DOHH2 (cell line): ENCODE results near the gene ADGRF3.

Experiments used
- H3F3A ChIP-seq: fragments of 200-600 bp; sonication (generic), shearing (Covaris generic); 2 replicates; pipeline ENCODE4 v1.6.0; 2016; ENCODE audit warnings: antibody characterized with exemption, mild to moderate bottlenecking; ENCODE audit not compliant: control insufficient read depth, insufficient read depth
- H3K27ac ChIP-seq: fragments of 200-600 bp; sonication (generic); 2 replicates; pipeline ENCODE4 v1.5.1; 2014; ENCODE audit warnings: low read depth, mild to moderate bottlenecking, low read length, moderate library complexity
- H3K27me3 ChIP-seq: fragments of 200-600 bp; sonication (generic); 2 replicates; pipeline ENCODE4 v1.6.1; 2014; ENCODE audit warnings: mild to moderate bottlenecking, low read length, mixed read lengths; ENCODE audit not compliant: control insufficient read depth
- H3K36me3 ChIP-seq: fragments of 200-600 bp; sonication (generic); 2 replicates; pipeline ENCODE4 v1.6.1; 2014; ENCODE audit warnings: mild to moderate bottlenecking, low read length, moderate library complexity, mixed read lengths; ENCODE audit not compliant: control insufficient read depth
- H3K4me1 ChIP-seq: fragments of 200-600 bp; sonication (generic); 2 replicates; pipeline ENCODE4 v1.6.1; 2014; ENCODE audit warnings: mild to moderate bottlenecking, low read length, mixed read lengths; ENCODE audit not compliant: control insufficient read depth
- H3K4me2 ChIP-seq: fragments of 200-600 bp; sonication (generic); 2 replicates; pipeline ENCODE4 v1.6.0; 2014; ENCODE audit warnings: mild to moderate bottlenecking, low read length, moderate library complexity
- H3K4me3 ChIP-seq: fragments of 200-600 bp; sonication (generic); 2 replicates; pipeline ENCODE4 v1.5.1; 2014; ENCODE audit warnings: mild to moderate bottlenecking, low read length, mixed read lengths
- H3K79me2 ChIP-seq: fragments of 200-600 bp; sonication (generic); 2 replicates; pipeline ENCODE4 v1.6.1; 2014; ENCODE audit warnings: mild to moderate bottlenecking, low read length, mixed read lengths; ENCODE audit not compliant: control insufficient read depth
- H3K9me2 ChIP-seq: fragments of 200-600 bp; sonication (generic); replicated peaks from 2 replicates; pipeline ENCODE4 v1.6.1; 2014; ENCODE audit warnings: mild to moderate bottlenecking, low read length, mixed read lengths; ENCODE audit not compliant: control insufficient read depth
- H3K9me3 ChIP-seq: fragments of 200-600 bp; sonication (generic); 2 replicates; pipeline ENCODE4 v1.6.1; 2014; ENCODE audit warnings: antibody characterized with exemption, low read length, mixed read lengths; ENCODE audit not compliant: control insufficient read depth, insufficient read depth
- H4K20me1 ChIP-seq: fragments of 200-600 bp; sonication (generic); 2 replicates; pipeline ENCODE4 v1.6.0; 2014; ENCODE audit warnings: low read depth, mild to moderate bottlenecking, antibody characterized with exemption, low read length, moderate library complexity; ENCODE audit not compliant: control insufficient read depth, insufficient read depth
- EZH2phosphoT487 ChIP-seq: fragments of 200-600 bp; sonication (generic); IDR thresholded peaks from 2 replicates; pipeline ENCODE4 v1.6.1; 2017; ENCODE audit warnings: borderline replicate concordance, mild to moderate bottlenecking, antibody characterized with exemption, low read length, moderate library complexity, mixed read lengths
- TF ChIP-seq, protein P1 (sequence below): fragments of 200-600 bp; sonication (generic); IDR thresholded peaks from one replicate; pipeline ENCODE4 v1.5.1; 2014; ENCODE audit warnings: antibody characterized with exemption, mild to moderate bottlenecking, low read depth, low read length; ENCODE audit not compliant: poor library complexity, severe bottlenecking

ADGRF3 gene

GRCh38 chr2:26295511-26295910 lies 51.1 kb downstream of the ADGRF3 start:
- Histone ChIP-seq H3K27ac (no peak overlapping the region), H3K4me1 (peaks cover 16% of the 10 kb centered on the region), H3K9me3 (no peaks in the 10 kb centered on the region), H3K27me3 (peaks cover 19% of the 10 kb centered on the region), H3K9me2 (no peaks in the 10 kb centered on the region), H4K20me1 (no peaks in the 10 kb centered on the region), H3F3A (no peaks in the 10 kb centered on the region; the same call in 1 of the 2 replicates), H3K4me3 (no peak overlapping the region), H3K4me2 (no peak overlapping the region), H3K79me2 (no peaks in the 10 kb centered on the region), H3K36me3 (no peaks in the 10 kb centered on the region)
- TF ChIP-seq EZH2phosphoT487, result no peak
- TF ChIP-seq, protein P1, sequence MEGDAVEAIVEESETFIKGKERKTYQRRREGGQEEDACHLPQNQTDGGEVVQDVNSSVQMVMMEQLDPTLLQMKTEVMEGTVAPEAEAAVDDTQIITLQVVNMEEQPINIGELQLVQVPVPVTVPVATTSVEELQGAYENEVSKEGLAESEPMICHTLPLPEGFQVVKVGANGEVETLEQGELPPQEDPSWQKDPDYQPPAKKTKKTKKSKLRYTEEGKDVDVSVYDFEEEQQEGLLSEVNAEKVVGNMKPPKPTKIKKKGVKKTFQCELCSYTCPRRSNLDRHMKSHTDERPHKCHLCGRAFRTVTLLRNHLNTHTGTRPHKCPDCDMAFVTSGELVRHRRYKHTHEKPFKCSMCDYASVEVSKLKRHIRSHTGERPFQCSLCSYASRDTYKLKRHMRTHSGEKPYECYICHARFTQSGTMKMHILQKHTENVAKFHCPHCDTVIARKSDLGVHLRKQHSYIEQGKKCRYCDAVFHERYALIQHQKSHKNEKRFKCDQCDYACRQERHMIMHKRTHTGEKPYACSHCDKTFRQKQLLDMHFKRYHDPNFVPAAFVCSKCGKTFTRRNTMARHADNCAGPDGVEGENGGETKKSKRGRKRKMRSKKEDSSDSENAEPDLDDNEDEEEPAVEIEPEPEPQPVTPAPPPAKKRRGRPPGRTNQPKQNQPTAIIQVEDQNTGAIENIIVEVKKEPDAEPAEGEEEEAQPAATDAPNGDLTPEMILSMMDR, result no peak

DNA sequence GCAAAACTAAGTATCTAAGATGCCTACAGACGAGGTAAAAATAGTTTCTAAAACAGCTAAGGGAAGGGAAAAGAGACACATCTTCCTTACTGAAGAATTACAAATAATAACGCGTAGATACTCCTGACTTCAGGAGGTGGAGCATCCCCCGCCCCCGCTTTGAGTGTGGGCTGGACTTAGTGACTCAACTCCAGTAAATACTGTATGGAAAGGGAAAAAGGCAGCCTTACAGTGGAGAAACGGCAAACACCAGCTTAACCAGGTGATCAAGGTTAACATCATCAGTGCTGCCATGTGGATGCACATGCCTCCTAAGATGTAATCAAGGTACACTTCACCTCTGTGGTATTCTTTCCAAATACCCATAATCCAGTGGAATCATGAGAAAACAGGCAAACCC lies 53.9 kb downstream of the ADGRF3 start:
- Histone ChIP-seq H3K4me3 (no peak overlapping the region), H3K9me2 (no peaks in the 10 kb centered on the region), H3K27me3 (0 out of 2 replicates have a peak, but pooled peaks cover 3% of the 10 kb centered on the region), H3F3A (no peaks in the 10 kb centered on the region; the same call in 1 of the 2 replicates), H3K9me3 (no peaks in the 10 kb centered on the region), H3K4me1 (no peaks in the 10 kb centered on the region), H3K4me2 (no peak overlapping the region), H3K79me2 (no peaks in the 10 kb centered on the region), H3K27ac (no peak overlapping the region), H3K36me3 (peaks cover under 1% of the 10 kb centered on the region; the same call in 1 of the 2 replicates), H4K20me1 (no peaks in the 10 kb centered on the region)
- TF ChIP-seq, protein P1, result no peak
- no peak for TF ChIP-seq EZH2phosphoT487

DNA sequence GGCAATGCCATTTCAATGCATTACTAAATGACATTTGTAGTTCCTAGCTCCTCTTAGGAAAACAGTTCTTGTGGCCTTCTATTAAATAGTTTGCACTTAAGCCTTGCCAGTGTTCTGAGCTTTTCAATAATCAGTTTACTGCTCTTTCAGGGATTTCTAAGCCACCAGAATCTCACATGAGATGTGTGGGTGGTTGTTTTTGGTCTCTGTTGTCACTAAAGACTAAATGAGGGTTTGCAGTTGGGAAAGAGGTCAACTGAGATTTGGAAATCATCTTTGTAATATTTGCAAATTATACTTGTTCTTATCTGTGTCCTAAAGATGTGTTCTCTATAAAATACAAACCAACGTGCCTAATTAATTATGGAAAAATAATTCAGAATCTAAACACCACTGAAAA lies 56.6 kb downstream of the ADGRF3 start:
- H3K4me1 ChIP-seq, result no peaks in the 10 kb centered on the region
- H3K36me3 ChIP-seq, result peaks cover 8% of the 10 kb centered on the region; the same call in 1 of the 2 replicates
- TF ChIP-seq EZH2phosphoT487, result no peak
- TF ChIP-seq, protein P1, result no peak
- no peaks in the 10 kb centered on the region; the same call in 1 of the 2 replicates for H3F3A ChIP-seq
- H3K9me2 ChIP-seq, result no peaks in the 10 kb centered on the region
- no peaks in the 10 kb centered on the region for H3K79me2 ChIP-seq
- no peaks in the 10 kb centered on the region for H4K20me1 ChIP-seq
- H3K4me2 ChIP-seq, result no peak overlapping the region
- H3K27ac ChIP-seq, result no peak overlapping the region
- no peaks in the 10 kb centered on the region for H3K27me3 ChIP-seq
- no peak overlapping the region for H3K4me3 ChIP-seq
- no peaks in the 10 kb centered on the region for H3K9me3 ChIP-seq
